GM12878 (cell line): ENCODE data around the gene GAL3ST2. TPM values are rescaled to one million over a fixed set of nuclear protein-coding genes. Genes with fewer than 3 reads are reported as not detected.

Experiments used
- ATAC-seq: fragments of 200-7000 bp; cut with Tn5 transposase; 3 replicates; pipeline ENCODE4 v1.9.1; 2020; ENCODE audit warnings: mild to moderate bottlenecking, moderate library complexity
- BruUV-seq: library from RNA; stranded (reverse); fragments of 400-500 nt; replicated peaks from 2 replicates; lab custom pipeline; 2021; lab: Mats Ljungman, UMichigan
- CTCF ChIA-PET: fragments of 300-600 bp; sonication (Branson Sonifier 250); formaldehyde crosslinking; extraction: SDS; loops from one replicate; lab custom pipeline; 2021; ENCODE audit warnings: inconsistent platforms; lab: Yijun Ruan, JAX
- POLR2A ChIA-PET: fragments of 350-600 bp; formaldehyde crosslinking; extraction: SDS; loops from one replicate; lab custom pipeline; 2021; ENCODE audit warnings: inconsistent platforms; lab: Charles Lee
- RAD21 ChIA-PET: fragments of 300-600 bp; sonication (Branson Sonifier 250); formaldehyde crosslinking; loops from one replicate; lab custom pipeline; 2023; ENCODE audit warnings: antibody characterized with exemption; ENCODE audit not compliant: unreplicated experiment; lab: Charles Lee
- SMC1A ChIA-PET: fragments of 300-600 bp; sonication (Branson Sonifier 250); formaldehyde crosslinking; loops from one replicate; lab custom pipeline; 2023; ENCODE audit not compliant: unreplicated experiment, uncharacterized antibody; lab: Charles Lee
- DNase-seq: peaks from one replicate; pipeline ENCODE4 v3.0.0-alpha.2; 2011; ENCODE audit warnings: low read depth, low spot score
- FAIRE-seq: peaks from 3 replicates; lab custom pipeline; 2011; peaks lifted over from hg19 to GRCh38; lab: Jason Lieb, UNC
- H2AFZ ChIP-seq: 2 replicates; pipeline ENCODE4 v1.6.0; 2011; ENCODE audit warnings: low read depth, low read length, control low read depth; ENCODE audit not compliant: control insufficient read depth
- H3K27ac ChIP-seq: 2 replicates; pipeline ENCODE4 v1.5.1; 2011; ENCODE audit warnings: control low read depth; ENCODE audit not compliant: control insufficient read depth, insufficient read depth
- H3K27me3 ChIP-seq, 2 experiments: replicated peaks in 1 of 2; 2 replicates each; pipeline versions ENCODE4 v1.6.0 to v1.6.1; 2011; ENCODE audit warnings: low read length in 1 of 2; ENCODE audit not compliant: control insufficient read depth in 2 of 2, insufficient read depth in 2 of 2
- H3K36me3 ChIP-seq, 2 experiments: 2 replicates each; pipeline ENCODE4 v1.5.1; 2011; ENCODE audit warnings: low read length in 1 of 2; ENCODE audit not compliant: control insufficient read depth in 2 of 2, insufficient read depth in 2 of 2
- H3K4me1 ChIP-seq: 2 replicates; pipeline ENCODE4 v1.6.1; 2011; ENCODE audit warnings: mild to moderate bottlenecking, low read length, moderate library complexity, mixed read lengths; ENCODE audit not compliant: control insufficient read depth, insufficient read depth
- H3K4me2 ChIP-seq: 2 replicates; pipeline ENCODE4 v1.6.0; 2011; ENCODE audit warnings: control low read depth; ENCODE audit not compliant: control insufficient read depth, insufficient read depth
- H3K4me3 ChIP-seq: fragments of 200-600 bp; sonication (generic); 2 replicates; pipeline ENCODE4 v1.5.1; 2016
- H3K79me2 ChIP-seq: 2 replicates; pipeline ENCODE4 v1.6.0; 2011; ENCODE audit warnings: low read length; ENCODE audit not compliant: control insufficient read depth, insufficient read depth
- H3K9ac ChIP-seq: 2 replicates; pipeline ENCODE4 v1.8.0; 2011; ENCODE audit warnings: low read length, control low read depth, mixed read lengths; ENCODE audit not compliant: control insufficient read depth, insufficient read depth
- H3K9me3 ChIP-seq: replicated peaks from 3 replicates; pipeline ENCODE4 v1.5.1; 2011; ENCODE audit warnings: mild to moderate bottlenecking, low read length; ENCODE audit not compliant: control insufficient read depth, insufficient read depth
- H4K20me1 ChIP-seq: 2 replicates; pipeline ENCODE4 v1.6.0; 2011; ENCODE audit not compliant: control insufficient read depth, insufficient read depth
- BHLHE40 ChIP-seq, 2 experiments: fragments of 450-650 bp in 1 of 2; IDR thresholded peaks; 2 replicates each; pipeline ENCODE4 v1.6.1; 2011 to 2017; ENCODE audit warnings: low read depth in 2 of 2, borderline replicate concordance in 1 of 2, improper control_type of control experiment in 1 of 2, low read length in 1 of 2, mild to moderate bottlenecking in 1 of 2
- FOXK2 ChIP-seq: fragments of 450-650 bp; IDR thresholded peaks from 2 replicates; pipeline ENCODE4 v1.6.1; 2017; ENCODE audit warnings: mild to moderate bottlenecking, moderate library complexity
- IRF4 ChIP-seq: IDR thresholded peaks from 2 replicates; pipeline ENCODE4 v1.6.1; 2011; ENCODE audit warnings: low read depth, low read length
- MEF2A ChIP-seq: IDR thresholded peaks from 2 replicates; pipeline ENCODE4 v1.6.1; 2011; ENCODE audit warnings: low read depth, mild to moderate bottlenecking, low read length, moderate library complexity; ENCODE audit not compliant: insufficient read depth
- TAF1 ChIP-seq: IDR thresholded peaks from 2 replicates; pipeline ENCODE4 v1.6.1; 2011; ENCODE audit warnings: mild to moderate bottlenecking, low read depth, low read length, borderline replicate concordance
- WGBS: methylation state at CpG from one replicate; pipeline ENCODE4 v1.1.6; 2016; ENCODE audit warnings: low lambda C conversion rate; ENCODE audit not compliant: insufficient replicate concordance, insufficient coverage; ENCODE audit errors: missing lambda C conversion rate; 5-methylcytosine and 5-hydroxymethylcytosine counted together
- in situ Hi-C: fragments of 300-500 bp; cut with MboI; formaldehyde crosslinking; loops from 9 replicates; pipeline ENCODE4 v1.14.3; 2018; ENCODE audit warnings: mixed read lengths
- intact Hi-C: fragments of 100-400 bp; cut with micrococcal nuclease; formaldehyde crosslinking; loops from one replicate; pipeline ENCODE4 v1.14.2; 2022; ENCODE audit not compliant: unreplicated experiment
- polyA plus RNA-seq, 11 experiments: library from polyadenylated mRNA; depleted of rRNA in 4 of 11; unstranded in 6 of 11; stranded (reverse) in 5 of 11; fragments of >200 nt; fragmentation: Nextera tagmentation in 4 of 11; fragmentation: Illumina TruSeq in 1 of 11; extraction: Ambion mirVana in 4 of 11; extraction: Trizol in 1 of 11; gene quantifications; 1 replicate in 1 of 11; 2 replicates in 10 of 11; pipeline versions ENCODE4 v1.2.1 to v1.2.3, GENCODE V29; 2011 to 2016; ENCODE audit warnings: inconsistent platforms in 2 of 11, missing spikeins in 2 of 11, low read depth in 1 of 11
- total RNA-seq, 4 experiments: library from RNA; depleted of rRNA in 3 of 4; stranded (reverse); fragments of >200 nt in 3 of 4; fragmentation: Illumina TruSeq in 1 of 4; extraction: Trizol in 1 of 4; gene quantifications; 2 replicates each; pipeline versions ENCODE4 v1.2.1 to v1.2.3, GENCODE V29; 2013 to 2021
- TF ChIP-seq, protein P1 (sequence below): fragments of 450-650 bp; conservative IDR thresholded peaks from 2 replicates; pipeline ENCODE4 v1.6.1; 2017; ENCODE audit warnings: mild to moderate bottlenecking, moderate library complexity
- TF ChIP-seq, protein P2 (sequence below): IDR thresholded peaks from 2 replicates; pipeline ENCODE4 v1.6.1; 2012; ENCODE audit warnings: improper control_type of control experiment, low read depth, low read length; ENCODE audit not compliant: insufficient replicate concordance
- TF ChIP-seq, protein P3 (sequence below): IDR thresholded peaks from 2 replicates; pipeline ENCODE4 v1.6.1; 2012; ENCODE audit warnings: low read length, inconsistent platforms

The GAL3ST2 gene
- total and polyA plus RNA-seq, 10 of the 15 experiments (the other 5 are each of a cell fraction or from before 2014, with no cell fraction given), result 0.09 to 0.36 (median 0.11) TPM; not detected in 7

DNA sequence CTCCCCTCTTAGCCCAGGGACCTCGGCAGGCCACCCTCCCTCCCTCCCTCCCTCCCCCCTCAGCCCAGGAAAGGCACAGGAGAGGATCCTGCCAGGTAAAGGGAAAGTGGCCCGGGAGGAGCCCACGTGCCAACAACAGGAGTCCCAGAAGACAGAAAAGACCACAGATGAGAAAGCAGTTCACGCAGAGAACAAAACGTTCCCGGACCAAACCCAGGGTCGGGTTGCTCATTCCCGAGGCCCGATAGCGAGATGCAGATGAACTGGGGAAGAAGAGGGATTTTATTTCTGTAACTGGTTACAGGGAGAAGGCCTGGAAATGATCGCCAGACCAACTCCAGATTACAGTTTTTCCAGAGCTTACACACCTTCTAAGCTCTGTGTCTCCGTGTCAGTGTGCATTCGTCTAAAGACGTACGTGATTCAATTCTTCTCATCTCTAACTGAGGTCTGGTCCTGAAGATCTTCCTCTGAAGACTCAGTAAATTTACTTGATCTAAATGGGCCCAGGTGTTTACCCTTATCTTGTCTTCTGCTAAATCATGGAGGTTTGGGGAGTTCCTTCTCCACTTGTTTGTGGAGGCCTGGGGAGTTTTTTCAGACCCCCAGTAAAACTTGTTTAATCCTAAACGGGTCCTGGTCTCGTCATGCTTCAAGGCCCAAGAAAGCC is 31.6 kb downstream of the GAL3ST2 start:
- POLR2A ChIA-PET, result no interaction called here
- SMC1A ChIA-PET, result no interaction called here
- FAIRE-seq (no peak), DNase-seq (no peak), ATAC-seq (no peak)
- Histone ChIP-seq H2AFZ (no peak overlapping the region), H3K9me3 (no peaks in the 10 kb centered on the region), H3K27ac (no peak overlapping the region), H4K20me1 (no peaks in the 10 kb centered on the region), H3K4me2 (no peak overlapping the region), H3K36me3 (no peaks in the 10 kb centered on the region), H3K9ac (no peak overlapping the region), H3K27me3 (no peaks in the 10 kb centered on the region; a peak in 1 of 4 replicates), H3K4me1 (peaks cover 9% of the 10 kb centered on the region), H3K4me3 (no peak overlapping the region), H3K79me2 (no peaks in the 10 kb centered on the region)
- no TSS peak for BruUV-seq
- in situ Hi-C loops, result no loop called here
- 66% methylated on average over 16 of the region's 17 CpGs for WGBS
- TF ChIP-seq TAF1 (no peak), MEF2A (no peak), FOXK2 (no peak), IRF4 (no peak), BHLHE40 (IDR thresholded peaks at IDR 0.05; ENCODE audit: borderline replicate concordance in 1 of 2, low read depth in 2 of 2, low read length in 1 of 2) (no peak)
- TF ChIP-seq, protein P1, sequence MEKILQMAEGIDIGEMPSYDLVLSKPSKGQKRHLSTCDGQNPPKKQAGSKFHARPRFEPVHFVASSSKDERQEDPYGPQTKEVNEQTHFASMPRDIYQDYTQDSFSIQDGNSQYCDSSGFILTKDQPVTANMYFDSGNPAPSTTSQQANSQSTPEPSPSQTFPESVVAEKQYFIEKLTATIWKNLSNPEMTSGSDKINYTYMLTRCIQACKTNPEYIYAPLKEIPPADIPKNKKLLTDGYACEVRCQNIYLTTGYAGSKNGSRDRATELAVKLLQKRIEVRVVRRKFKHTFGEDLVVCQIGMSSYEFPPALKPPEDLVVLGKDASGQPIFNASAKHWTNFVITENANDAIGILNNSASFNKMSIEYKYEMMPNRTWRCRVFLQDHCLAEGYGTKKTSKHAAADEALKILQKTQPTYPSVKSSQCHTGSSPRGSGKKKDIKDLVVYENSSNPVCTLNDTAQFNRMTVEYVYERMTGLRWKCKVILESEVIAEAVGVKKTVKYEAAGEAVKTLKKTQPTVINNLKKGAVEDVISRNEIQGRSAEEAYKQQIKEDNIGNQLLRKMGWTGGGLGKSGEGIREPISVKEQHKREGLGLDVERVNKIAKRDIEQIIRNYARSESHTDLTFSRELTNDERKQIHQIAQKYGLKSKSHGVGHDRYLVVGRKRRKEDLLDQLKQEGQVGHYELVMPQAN, result no peak
- TF ChIP-seq, protein P2, sequence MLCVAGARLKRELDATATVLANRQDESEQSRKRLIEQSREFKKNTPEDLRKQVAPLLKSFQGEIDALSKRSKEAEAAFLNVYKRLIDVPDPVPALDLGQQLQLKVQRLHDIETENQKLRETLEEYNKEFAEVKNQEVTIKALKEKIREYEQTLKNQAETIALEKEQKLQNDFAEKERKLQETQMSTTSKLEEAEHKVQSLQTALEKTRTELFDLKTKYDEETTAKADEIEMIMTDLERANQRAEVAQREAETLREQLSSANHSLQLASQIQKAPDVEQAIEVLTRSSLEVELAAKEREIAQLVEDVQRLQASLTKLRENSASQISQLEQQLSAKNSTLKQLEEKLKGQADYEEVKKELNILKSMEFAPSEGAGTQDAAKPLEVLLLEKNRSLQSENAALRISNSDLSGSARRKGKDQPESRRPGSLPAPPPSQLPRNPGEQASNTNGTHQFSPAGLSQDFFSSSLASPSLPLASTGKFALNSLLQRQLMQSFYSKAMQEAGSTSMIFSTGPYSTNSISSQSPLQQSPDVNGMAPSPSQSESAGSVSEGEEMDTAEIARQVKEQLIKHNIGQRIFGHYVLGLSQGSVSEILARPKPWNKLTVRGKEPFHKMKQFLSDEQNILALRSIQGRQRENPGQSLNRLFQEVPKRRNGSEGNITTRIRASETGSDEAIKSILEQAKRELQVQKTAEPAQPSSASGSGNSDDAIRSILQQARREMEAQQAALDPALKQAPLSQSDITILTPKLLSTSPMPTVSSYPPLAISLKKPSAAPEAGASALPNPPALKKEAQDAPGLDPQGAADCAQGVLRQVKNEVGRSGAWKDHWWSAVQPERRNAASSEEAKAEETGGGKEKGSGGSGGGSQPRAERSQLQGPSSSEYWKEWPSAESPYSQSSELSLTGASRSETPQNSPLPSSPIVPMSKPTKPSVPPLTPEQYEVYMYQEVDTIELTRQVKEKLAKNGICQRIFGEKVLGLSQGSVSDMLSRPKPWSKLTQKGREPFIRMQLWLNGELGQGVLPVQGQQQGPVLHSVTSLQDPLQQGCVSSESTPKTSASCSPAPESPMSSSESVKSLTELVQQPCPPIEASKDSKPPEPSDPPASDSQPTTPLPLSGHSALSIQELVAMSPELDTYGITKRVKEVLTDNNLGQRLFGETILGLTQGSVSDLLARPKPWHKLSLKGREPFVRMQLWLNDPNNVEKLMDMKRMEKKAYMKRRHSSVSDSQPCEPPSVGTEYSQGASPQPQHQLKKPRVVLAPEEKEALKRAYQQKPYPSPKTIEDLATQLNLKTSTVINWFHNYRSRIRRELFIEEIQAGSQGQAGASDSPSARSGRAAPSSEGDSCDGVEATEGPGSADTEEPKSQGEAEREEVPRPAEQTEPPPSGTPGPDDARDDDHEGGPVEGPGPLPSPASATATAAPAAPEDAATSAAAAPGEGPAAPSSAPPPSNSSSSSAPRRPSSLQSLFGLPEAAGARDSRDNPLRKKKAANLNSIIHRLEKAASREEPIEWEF, result no peak
- TF ChIP-seq, protein P3, sequence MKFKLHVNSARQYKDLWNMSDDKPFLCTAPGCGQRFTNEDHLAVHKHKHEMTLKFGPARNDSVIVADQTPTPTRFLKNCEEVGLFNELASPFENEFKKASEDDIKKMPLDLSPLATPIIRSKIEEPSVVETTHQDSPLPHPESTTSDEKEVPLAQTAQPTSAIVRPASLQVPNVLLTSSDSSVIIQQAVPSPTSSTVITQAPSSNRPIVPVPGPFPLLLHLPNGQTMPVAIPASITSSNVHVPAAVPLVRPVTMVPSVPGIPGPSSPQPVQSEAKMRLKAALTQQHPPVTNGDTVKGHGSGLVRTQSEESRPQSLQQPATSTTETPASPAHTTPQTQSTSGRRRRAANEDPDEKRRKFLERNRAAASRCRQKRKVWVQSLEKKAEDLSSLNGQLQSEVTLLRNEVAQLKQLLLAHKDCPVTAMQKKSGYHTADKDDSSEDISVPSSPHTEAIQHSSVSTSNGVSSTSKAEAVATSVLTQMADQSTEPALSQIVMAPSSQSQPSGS, result no peak
- intact Hi-C loops, result no loop called here
- RAD21 ChIA-PET, result no interaction called here
- CTCF ChIA-PET, result interaction anchor here (2.1 kb wide), 1 partner anchor 19 kb away, joined by 6 read pairs; no protein-coding TSS in a partner anchor
